ENCODE data around the gene CFAP61. TPM values are rescaled to one million over a fixed set of nuclear protein-coding genes. Genes with fewer than 3 reads are reported as not detected.
A peak's percentile ranks its signal among the peaks of the same experiment; 100 is the strongest.

CFAP61 gene
- total RNA-seq, 1 experiment from 2014 or later, result not detected

- Histone ChIP-seq H3F3A (ENCODE audit: low read length, unreplicated experiment) (no peaks in the 10 kb centered on the region), H3K9ac (ENCODE audit: low read length) (no peak overlapping the region), H2AFZ (ENCODE audit: low read length) (no peak overlapping the region), H3K4me1 (ENCODE audit: insufficient read depth, low read length) (no peaks in the 10 kb centered on the region), H3K9me2 (replicated peaks; ENCODE audit: low read length) (no peaks in the 10 kb centered on the region), H3K36me3 (ENCODE audit: low read depth, low read length) (no peaks in the 10 kb centered on the region), H3K79me2 (ENCODE audit: low read length) (no peaks in the 10 kb centered on the region), H3K9me3 (ENCODE audit: low read length) (no peaks in the 10 kb centered on the region), H3K4me2 (ENCODE audit: low read length) (no peak overlapping the region), H4K20me1 (ENCODE audit: low read length) (no peaks in the 10 kb centered on the region), H3K4me3 (ENCODE audit: low read length) (no peak overlapping the region), H3K27me3 (ENCODE audit: low read length) (peaks cover 44% of the 10 kb centered on the region), H3K27ac (ENCODE audit: low read length) (no peak overlapping the region)
- ATAC-seq (peak; percentile 61), DNase-seq (peak; percentile 38)
- TF ChIP-seq EZH2phosphoT487 (IDR thresholded peaks at IDR 0.05; ENCODE audit: borderline replicate concordance, low read length) (no peak), EZH2 (IDR thresholded peaks at IDR 0.05; ENCODE audit: low read length, unreplicated experiment) (no peak)
- TF ChIP-seq, protein P1, sequence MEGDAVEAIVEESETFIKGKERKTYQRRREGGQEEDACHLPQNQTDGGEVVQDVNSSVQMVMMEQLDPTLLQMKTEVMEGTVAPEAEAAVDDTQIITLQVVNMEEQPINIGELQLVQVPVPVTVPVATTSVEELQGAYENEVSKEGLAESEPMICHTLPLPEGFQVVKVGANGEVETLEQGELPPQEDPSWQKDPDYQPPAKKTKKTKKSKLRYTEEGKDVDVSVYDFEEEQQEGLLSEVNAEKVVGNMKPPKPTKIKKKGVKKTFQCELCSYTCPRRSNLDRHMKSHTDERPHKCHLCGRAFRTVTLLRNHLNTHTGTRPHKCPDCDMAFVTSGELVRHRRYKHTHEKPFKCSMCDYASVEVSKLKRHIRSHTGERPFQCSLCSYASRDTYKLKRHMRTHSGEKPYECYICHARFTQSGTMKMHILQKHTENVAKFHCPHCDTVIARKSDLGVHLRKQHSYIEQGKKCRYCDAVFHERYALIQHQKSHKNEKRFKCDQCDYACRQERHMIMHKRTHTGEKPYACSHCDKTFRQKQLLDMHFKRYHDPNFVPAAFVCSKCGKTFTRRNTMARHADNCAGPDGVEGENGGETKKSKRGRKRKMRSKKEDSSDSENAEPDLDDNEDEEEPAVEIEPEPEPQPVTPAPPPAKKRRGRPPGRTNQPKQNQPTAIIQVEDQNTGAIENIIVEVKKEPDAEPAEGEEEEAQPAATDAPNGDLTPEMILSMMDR (conservative IDR thresholded peaks at IDR 0.05; ENCODE audit: low read depth, low read length), result no peak
- intact Hi-C loops (cut with micrococcal nuclease), result no loop called here
- ChIA-PET CTCF (no interaction called here), POLR2A (ENCODE audit: unreplicated experiment) (no interaction called here)
- no TSS peak for BruUV-seq (replicated peaks)
These were observed 247.6 kb downstream of the CFAP61 start for GRCh38 chr20:20299904-20300303.

DNA sequence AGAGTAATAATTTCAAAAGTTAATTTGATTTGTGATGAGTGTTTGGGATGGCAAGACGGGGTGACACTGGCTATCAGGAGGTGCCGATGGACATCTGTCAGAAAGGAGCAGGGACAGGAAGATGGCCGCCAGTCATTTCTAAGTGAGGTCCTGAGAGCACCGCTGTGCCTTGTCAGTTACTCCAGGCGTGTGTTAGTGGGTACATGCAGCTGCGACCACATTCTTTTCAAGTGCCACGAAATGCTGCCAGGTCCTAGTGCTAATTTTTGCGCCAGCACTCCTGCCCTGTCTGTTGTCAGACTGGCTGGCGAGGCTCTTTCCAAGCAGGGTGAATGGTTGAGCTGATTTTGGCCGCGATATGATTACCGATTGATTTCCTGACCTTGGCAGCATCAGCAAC is 251.0 kb downstream of the CFAP61 start:
- Histone ChIP-seq H3K27me3 (ENCODE audit: low read length) (peaks cover 62% of the 10 kb centered on the region), H3K4me2 (ENCODE audit: low read length) (no peak overlapping the region), H4K20me1 (ENCODE audit: low read length) (no peaks in the 10 kb centered on the region), H3F3A (ENCODE audit: low read length, unreplicated experiment) (no peaks in the 10 kb centered on the region), H3K36me3 (ENCODE audit: low read depth, low read length) (no peaks in the 10 kb centered on the region), H3K4me3 (ENCODE audit: low read length) (no peak overlapping the region), H3K9me3 (ENCODE audit: low read length) (no peaks in the 10 kb centered on the region), H3K4me1 (ENCODE audit: insufficient read depth, low read length) (no peaks in the 10 kb centered on the region), H3K27ac (ENCODE audit: low read length) (no peak overlapping the region), H3K9ac (ENCODE audit: low read length) (no peak overlapping the region), H2AFZ (ENCODE audit: low read length) (no peak overlapping the region), H3K9me2 (replicated peaks; ENCODE audit: low read length) (no peaks in the 10 kb centered on the region), H3K79me2 (ENCODE audit: low read length) (no peaks in the 10 kb centered on the region)
- TF ChIP-seq EZH2phosphoT487 (IDR thresholded peaks at IDR 0.05; ENCODE audit: borderline replicate concordance, low read length) (no peak), EZH2 (IDR thresholded peaks at IDR 0.05; ENCODE audit: low read length, unreplicated experiment) (no peak)
- TF ChIP-seq, protein P1 (conservative IDR thresholded peaks at IDR 0.05; ENCODE audit: low read depth, low read length), result no peak
- ATAC-seq, result no peak
- CTCF ChIA-PET, result no interaction called here
- no peak for DNase-seq
- POLR2A ChIA-PET (ENCODE audit: unreplicated experiment), result no interaction called here
- intact Hi-C loops (cut with micrococcal nuclease), result no loop called here
- no TSS peak for BruUV-seq (replicated peaks)

GRCh38 chr20:20303742-20304141 is 251.4 kb downstream of the CFAP61 start:
- no peak for ATAC-seq
- H3K9me3 ChIP-seq (ENCODE audit: low read length), result no peaks in the 10 kb centered on the region
- BruUV-seq (replicated peaks), result no TSS peak

More at GRCh38 chr20:20303742-20304141, 251.4 kb downstream of the CFAP61 start:
- POLR2A ChIA-PET (ENCODE audit: unreplicated experiment), result no interaction called here
- Histone ChIP-seq H3K4me3 (ENCODE audit: low read length) (no peak overlapping the region), H3K9me2 (replicated peaks; ENCODE audit: low read length) (no peaks in the 10 kb centered on the region), H3K9ac (ENCODE audit: low read length) (no peak overlapping the region), H3K36me3 (ENCODE audit: low read depth, low read length) (no peaks in the 10 kb centered on the region), H2AFZ (ENCODE audit: low read length) (no peak overlapping the region), H3K27ac (ENCODE audit: low read length) (no peak overlapping the region), H3K4me1 (ENCODE audit: insufficient read depth, low read length) (no peaks in the 10 kb centered on the region), H3K79me2 (ENCODE audit: low read length) (no peaks in the 10 kb centered on the region), H3K4me2 (ENCODE audit: low read length) (no peak overlapping the region), H4K20me1 (ENCODE audit: low read length) (no peaks in the 10 kb centered on the region), H3F3A (ENCODE audit: low read length, unreplicated experiment) (no peaks in the 10 kb centered on the region), H3K27me3 (ENCODE audit: low read length) (peaks cover 66% of the 10 kb centered on the region)
- no peak for TF ChIP-seq EZH2 (IDR thresholded peaks at IDR 0.05; ENCODE audit: low read length, unreplicated experiment)
- TF ChIP-seq, protein P1 (conservative IDR thresholded peaks at IDR 0.05; ENCODE audit: low read depth, low read length), result no peak
- no peak for TF ChIP-seq EZH2phosphoT487 (IDR thresholded peaks at IDR 0.05; ENCODE audit: borderline replicate concordance, low read length)
- intact Hi-C loops (cut with micrococcal nuclease), result no loop called here
- CTCF ChIA-PET, result no interaction called here
- DNase-seq, result no peak
